Smooth muscle cell (in vitro differentiated cells): ENCODE measurements around the gene SLC39A13. TPM values are rescaled to one million over a fixed set of nuclear protein-coding genes. Genes with fewer than 3 reads are reported as not detected.

Experiments used
- DNase-seq: peaks from one replicate; lab custom pipeline; 2025; ENCODE audit not compliant: unreplicated experiment; lab: John Stamatoyannopoulos, UW
- H2AFZ ChIP-seq: fragments of 200-600 bp; sonication (generic); 2 replicates; pipeline ENCODE4 v1.6.0; 2016; ENCODE audit warnings: antibody characterized with exemption, low read depth, mild to moderate bottlenecking
- H3F3A ChIP-seq: fragments of 200-600 bp; sonication (generic); 2 replicates; pipeline ENCODE4 v1.6.0; 2017; ENCODE audit warnings: antibody characterized with exemption, low read depth
- H3K27ac ChIP-seq: fragments of 200-600 bp; sonication (generic); 2 replicates; pipeline ENCODE4 v1.5.1; 2016; ENCODE audit warnings: low read depth, mild to moderate bottlenecking
- H3K27me3 ChIP-seq: fragments of 200-600 bp; sonication (generic); 2 replicates; pipeline ENCODE4 v1.6.1; 2016; ENCODE audit warnings: low read depth, mild to moderate bottlenecking
- H3K36me3 ChIP-seq: fragments of 200-600 bp; sonication (generic); 2 replicates; pipeline ENCODE4 v1.5.1; 2016; ENCODE audit warnings: low read depth
- H3K4me1 ChIP-seq: fragments of 200-600 bp; sonication (generic); 2 replicates; pipeline ENCODE4 v1.5.1; 2016; ENCODE audit warnings: low read depth
- H3K4me2 ChIP-seq: fragments of 200-600 bp; sonication (generic); 2 replicates; pipeline ENCODE4 v1.6.0; 2016; ENCODE audit warnings: mild to moderate bottlenecking
- H3K4me3 ChIP-seq: fragments of 200-600 bp; sonication (generic); 2 replicates; pipeline ENCODE4 v1.5.1; 2016; ENCODE audit warnings: mild to moderate bottlenecking
- H3K79me2 ChIP-seq: fragments of 200-600 bp; sonication (generic); 2 replicates; pipeline ENCODE4 v1.6.0; 2016; ENCODE audit warnings: low read depth, mild to moderate bottlenecking
- H3K9ac ChIP-seq: fragments of 200-600 bp; sonication (generic); 2 replicates; pipeline ENCODE4 v1.6.0; 2016; ENCODE audit warnings: low read depth
- H3K9me3 ChIP-seq: fragments of 200-600 bp; sonication (generic); replicated peaks from 2 replicates; pipeline ENCODE4 v1.5.1; 2016; ENCODE audit warnings: low read depth
- H4K20me1 ChIP-seq: fragments of 200-600 bp; sonication (generic); 2 replicates; pipeline ENCODE4 v1.6.0; 2016; ENCODE audit warnings: low read depth
- CTCF ChIP-seq: fragments of 200-600 bp; sonication (generic); IDR thresholded peaks from 2 replicates; pipeline ENCODE4 v1.5.1; 2017; ENCODE audit warnings: borderline replicate concordance, mild to moderate bottlenecking, antibody characterized with exemption; ENCODE audit not compliant: insufficient read depth, poor library complexity, severe bottlenecking
- WGBS: methylation state at CpG from one replicate; pipeline ENCODE4 v1.1.7; 2016; ENCODE audit warnings: low lambda C conversion rate; 5-methylcytosine and 5-hydroxymethylcytosine counted together
- polyA plus RNA-seq: library from polyadenylated mRNA; unstranded; fragments of >200 nt; fragmentation: Nextera tagmentation; extraction: Ambion mirVana; gene quantifications from 2 replicates; pipeline ENCODE4 v1.2.1, GENCODE V29; 2016
- total RNA-seq: library from RNA; depleted of rRNA; stranded (reverse); fragments of >200 nt; gene quantifications from 2 replicates; pipeline ENCODE4 v1.2.3, GENCODE V29; 2014

The SLC39A13 gene
- total and polyA plus RNA-seq, 2 experiments from 2014 or later, result 56.9 to 143 TPM

GRCh38 chr11:47443028-47443700, 34.8 kb downstream of the SLC39A13 start:
- no peak for DNase-seq
- no peaks in the 10 kb centered on the region for H3K9me3 ChIP-seq
- H3K79me2 ChIP-seq, result no peaks in the 10 kb centered on the region
- H3K4me2 ChIP-seq, result no peak overlapping the region
- no peak overlapping the region for H3K4me3 ChIP-seq
- no peaks in the 10 kb centered on the region for H3K27me3 ChIP-seq
- no peak overlapping the region for H3K9ac ChIP-seq
- TF ChIP-seq CTCF, result no peak
- no peaks in the 10 kb centered on the region for H3K4me1 ChIP-seq
- H2AFZ ChIP-seq, result no peak overlapping the region
- no peaks in the 10 kb centered on the region for H3K36me3 ChIP-seq
- H3K27ac ChIP-seq, result no peak overlapping the region
- H4K20me1 ChIP-seq, result no peaks in the 10 kb centered on the region
- WGBS, result 89% methylated on average over 12 of the region's 12 CpGs
- H3F3A ChIP-seq, result no peaks in the 10 kb centered on the region

- TF ChIP-seq CTCF, result no peak
- Histone ChIP-seq H3K79me2 (no peaks in the 10 kb centered on the region), H3K4me1 (no peaks in the 10 kb centered on the region), H3K27ac (no peak overlapping the region), H3K36me3 (no peaks in the 10 kb centered on the region), H3K4me2 (no peak overlapping the region), H3K9me3 (no peaks in the 10 kb centered on the region), H4K20me1 (no peaks in the 10 kb centered on the region), H3F3A (no peaks in the 10 kb centered on the region), H2AFZ (no peak overlapping the region), H3K4me3 (no peak overlapping the region), H3K9ac (no peak overlapping the region), H3K27me3 (no peaks in the 10 kb centered on the region)
- DNase-seq, result no peak
- 85% methylated on average over 3 of the region's 3 CpGs for WGBS
Observed at GRCh38 chr11:47443817-47444216, 35.4 kb downstream of the SLC39A13 start.

GRCh38 chr11:47445840-47446239, 37.5 kb downstream of the SLC39A13 start:
- no peaks in the 10 kb centered on the region for H3K36me3 ChIP-seq
- H3F3A ChIP-seq, result no peaks in the 10 kb centered on the region
- no peaks in the 10 kb centered on the region for H3K4me1 ChIP-seq
- TF ChIP-seq CTCF, result no peak
- WGBS, result 100% methylated on average over 4 of the region's 4 CpGs
- no peak overlapping the region for H3K4me2 ChIP-seq
- no peaks in the 10 kb centered on the region for H4K20me1 ChIP-seq
- H2AFZ ChIP-seq, result no peak overlapping the region
- no peak overlapping the region for H3K4me3 ChIP-seq
- H3K79me2 ChIP-seq, result no peaks in the 10 kb centered on the region
- no peaks in the 10 kb centered on the region for H3K9me3 ChIP-seq
- H3K27me3 ChIP-seq, result no peaks in the 10 kb centered on the region
- no peak overlapping the region for H3K27ac ChIP-seq
- no peak overlapping the region for H3K9ac ChIP-seq
- no peak for DNase-seq

- H3K4me3 ChIP-seq, result no peak overlapping the region
- H3K4me1 ChIP-seq, result no peaks in the 10 kb centered on the region
- H2AFZ ChIP-seq, result no peak overlapping the region
- DNase-seq, result no peak
- H3K27ac ChIP-seq, result no peak overlapping the region
- no peaks in the 10 kb centered on the region for H3K36me3 ChIP-seq
- H3K27me3 ChIP-seq, result no peaks in the 10 kb centered on the region
- no peaks in the 10 kb centered on the region for H3K9me3 ChIP-seq
- no peak overlapping the region for H3K4me2 ChIP-seq
- no peaks in the 10 kb centered on the region for H4K20me1 ChIP-seq
- no peaks in the 10 kb centered on the region for H3F3A ChIP-seq
- no peak overlapping the region for H3K9ac ChIP-seq
- H3K79me2 ChIP-seq, result no peaks in the 10 kb centered on the region
- no peak for TF ChIP-seq CTCF
- 100% methylated on average over 9 of the region's 9 CpGs for WGBS
Observed at GRCh38 chr11:47446833-47447232, 38.4 kb downstream of the SLC39A13 start.
